Left forelimb (tissue), 1 donor: ENCODE measurements around the gene DDX18.

ENCODE experiments used
- DNase-seq: peaks from one replicate; pipeline ENCODE4 v3.0.0-alpha.2; 2018; ENCODE audit warnings: low spot score

Gene DDX18

GRCh38 chr2:117834992-117835391 lies 20.5 kb downstream of the DDX18 start:
- no peak for DNase-seq

GRCh38 chr2:117835990-117836760 lies 21.7 kb downstream of the DDX18 start:
- peak; percentile 90 for DNase-seq

DNA sequence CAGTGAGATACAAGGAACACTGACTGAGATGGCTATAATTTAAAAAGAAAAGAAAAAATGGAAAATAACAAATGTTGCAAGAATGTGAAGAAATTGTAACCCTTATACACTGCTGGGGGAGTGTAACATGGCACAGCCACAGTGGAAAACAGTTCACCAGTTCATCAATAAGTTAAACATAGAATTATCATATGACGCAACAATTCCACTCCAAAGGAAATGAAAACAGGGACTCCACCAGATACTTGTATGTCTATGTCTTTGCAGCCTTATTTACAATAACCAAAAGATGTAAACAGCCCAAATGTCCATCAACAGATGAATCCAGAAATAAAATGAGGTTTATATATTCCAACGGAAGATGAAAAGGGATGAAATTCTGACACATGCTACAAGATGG lies 30.8 kb downstream of the DDX18 start:
- DNase-seq: no peak

- DNase-seq: no peak
Measured at GRCh38 chr2:117850015-117850414, 35.5 kb downstream of the DDX18 start.

DNA sequence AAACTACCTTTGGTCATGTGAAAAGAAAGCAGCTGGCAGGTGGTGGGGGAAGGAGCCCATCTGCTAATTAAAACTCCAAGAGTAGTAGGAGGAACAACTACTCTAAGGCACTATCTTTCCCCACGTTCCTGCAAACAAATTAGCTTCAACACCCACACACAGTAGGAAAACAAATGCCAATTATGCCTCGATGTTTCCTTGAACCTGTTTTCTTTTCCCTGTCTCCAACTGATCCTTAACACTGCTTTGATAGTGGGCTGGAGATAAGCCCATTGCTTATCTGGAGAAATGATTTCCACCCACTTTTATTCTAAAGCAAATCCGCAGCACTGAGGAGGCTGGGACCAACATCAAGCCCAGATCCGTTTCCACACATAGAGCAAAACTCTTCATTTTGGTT lies 36.0 kb downstream of the DDX18 start:
- DNase-seq: no peak

- DNase-seq: no peak
Measured at GRCh38 chr2:117851969-117852368, 37.5 kb downstream of the DDX18 start.

- no peak for DNase-seq
Measured at GRCh38 chr2:117853316-117853715, 38.8 kb downstream of the DDX18 start.

DNA sequence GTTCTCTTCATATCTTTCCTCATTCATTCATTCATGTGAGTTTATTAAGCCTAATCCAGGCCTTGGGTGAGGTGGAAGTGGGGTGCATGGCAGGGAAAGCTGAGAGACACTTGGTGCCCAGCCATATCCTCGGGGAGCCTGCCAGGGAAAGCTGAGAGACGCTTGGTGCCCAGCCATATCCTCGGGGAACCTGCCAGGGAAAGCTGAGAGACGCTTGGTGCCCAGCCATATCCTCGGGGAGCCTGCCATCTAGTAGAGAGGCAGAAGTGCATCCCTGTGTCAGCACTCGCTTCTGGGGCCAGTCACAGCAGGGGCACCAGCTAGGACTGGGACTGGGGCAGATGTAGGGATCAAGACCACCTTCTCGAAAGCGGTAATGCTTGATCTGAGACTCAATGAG lies 39.4 kb downstream of the DDX18 start:
- no peak for DNase-seq

DNA sequence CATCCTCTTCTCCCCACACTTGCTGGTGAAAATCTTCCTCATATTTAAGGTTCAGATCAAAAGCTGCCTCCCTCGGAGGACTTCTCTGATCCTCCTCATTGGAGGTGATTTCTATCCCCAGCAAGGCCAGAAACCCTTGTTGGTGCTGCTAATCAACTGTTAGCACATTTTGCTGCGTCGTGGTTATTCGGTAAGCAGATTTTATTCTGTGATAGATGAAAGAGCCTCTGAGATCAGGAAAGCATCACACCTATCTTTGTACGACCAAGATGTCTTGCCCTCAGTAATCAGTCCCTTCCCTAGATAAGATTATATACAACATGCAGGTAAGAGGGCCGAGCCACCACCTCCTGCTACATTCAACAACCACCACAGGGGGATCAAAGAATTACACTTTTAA lies 40.1 kb downstream of the DDX18 start:
- no peak for DNase-seq

- DNase-seq: no peak
Measured at GRCh38 chr2:117855886-117856285, 41.4 kb downstream of the DDX18 start.

DNA sequence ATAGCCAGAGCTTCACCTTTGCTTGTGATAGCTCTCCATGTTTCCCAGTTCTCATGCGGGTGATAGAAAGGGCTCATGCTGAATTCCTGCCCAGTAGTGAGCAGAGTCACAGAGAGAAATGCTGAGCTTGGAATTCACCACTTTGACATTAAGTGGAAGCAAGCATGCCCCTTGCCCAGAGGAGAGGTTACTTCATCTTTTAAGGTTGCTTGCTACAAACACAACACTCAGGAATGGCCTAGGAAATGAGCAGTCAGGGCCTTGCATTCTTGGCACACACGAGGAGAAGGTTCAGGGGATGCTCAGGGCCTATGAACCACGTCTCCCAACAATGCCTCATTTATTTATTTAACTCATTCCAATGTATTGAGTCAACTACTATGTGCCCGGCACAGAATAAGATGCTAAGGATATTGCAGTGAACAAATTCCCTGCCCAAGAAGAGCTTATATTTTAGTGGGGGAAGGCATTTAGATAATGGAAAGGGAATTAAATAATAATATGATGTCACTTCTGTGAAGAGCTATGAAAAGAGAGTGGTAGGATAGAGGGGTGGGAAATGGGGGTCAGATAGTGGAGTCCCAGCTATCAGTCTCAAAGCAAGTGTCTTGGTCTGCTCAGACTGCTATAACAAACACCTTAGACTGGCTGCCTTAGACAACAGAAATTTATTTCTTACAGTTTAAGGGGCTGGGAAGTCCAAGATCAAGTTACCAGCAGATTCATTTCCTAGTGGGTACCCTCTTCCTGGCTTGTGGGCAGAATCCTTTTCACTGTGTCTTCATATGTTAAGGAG lies 42.1 kb downstream of the DDX18 start:
- no peak for DNase-seq

- no peak for DNase-seq
Measured at GRCh38 chr2:117858336-117858735, 43.8 kb downstream of the DDX18 start.

DNA sequence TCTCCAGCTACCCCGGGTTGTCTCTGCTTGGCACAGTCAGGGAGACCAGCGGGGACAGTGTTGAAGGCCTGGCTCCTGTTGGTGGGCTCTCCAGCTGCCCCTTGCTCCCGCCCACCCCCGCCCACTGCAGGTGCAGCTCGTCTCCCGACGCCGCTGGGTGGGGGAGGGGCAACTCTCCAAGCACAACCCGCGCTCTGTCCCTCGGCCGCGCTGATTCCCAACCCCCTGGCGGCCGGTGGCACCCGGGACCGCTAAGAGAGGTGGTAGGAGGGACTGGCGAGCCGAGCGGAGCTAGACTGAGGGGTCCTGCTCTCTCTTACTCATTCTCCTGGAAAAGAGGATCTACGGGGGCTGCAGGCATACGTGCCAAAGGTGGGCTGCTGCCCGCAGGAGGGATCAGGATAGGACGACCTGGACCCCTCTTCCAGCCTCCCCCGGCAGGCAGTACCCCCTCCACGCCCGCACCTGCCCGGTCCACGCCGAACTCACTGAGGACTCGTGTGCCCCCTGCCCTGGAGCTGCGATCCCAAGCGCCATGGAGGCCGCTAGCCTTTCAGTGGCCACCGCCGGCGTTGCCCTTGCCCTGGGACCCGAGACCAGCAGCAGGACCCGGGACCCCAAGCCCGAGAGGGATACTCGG lies 44.5 kb downstream of the DDX18 start:
- no peak for DNase-seq

DNA sequence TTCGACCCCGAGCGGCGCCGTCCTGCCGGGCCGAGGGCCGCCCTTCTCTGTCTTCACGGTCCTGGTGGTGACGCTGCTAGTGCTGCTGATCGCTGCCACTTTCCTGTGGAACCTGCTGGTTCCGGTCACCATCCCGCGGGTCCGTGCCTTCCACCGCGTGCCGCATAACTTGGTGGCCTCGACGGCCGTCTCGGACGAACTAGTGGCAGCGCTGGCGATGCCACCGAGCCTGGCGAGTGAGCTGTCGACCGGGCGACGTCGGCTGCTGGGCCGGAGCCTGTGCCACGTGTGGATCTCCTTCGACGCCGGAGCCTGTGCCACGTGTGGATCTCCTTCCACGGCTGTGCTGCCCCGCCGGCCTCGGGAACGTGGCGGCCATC lies 45.0 kb downstream of the DDX18 start:
- no peak for DNase-seq

GRCh38 chr2:117859924-117860647 lies 45.6 kb downstream of the DDX18 start:
- DNase-seq: no peak

- DNase-seq: no peak
Measured at GRCh38 chr2:117862459-117862858, 48.0 kb downstream of the DDX18 start.

DNA sequence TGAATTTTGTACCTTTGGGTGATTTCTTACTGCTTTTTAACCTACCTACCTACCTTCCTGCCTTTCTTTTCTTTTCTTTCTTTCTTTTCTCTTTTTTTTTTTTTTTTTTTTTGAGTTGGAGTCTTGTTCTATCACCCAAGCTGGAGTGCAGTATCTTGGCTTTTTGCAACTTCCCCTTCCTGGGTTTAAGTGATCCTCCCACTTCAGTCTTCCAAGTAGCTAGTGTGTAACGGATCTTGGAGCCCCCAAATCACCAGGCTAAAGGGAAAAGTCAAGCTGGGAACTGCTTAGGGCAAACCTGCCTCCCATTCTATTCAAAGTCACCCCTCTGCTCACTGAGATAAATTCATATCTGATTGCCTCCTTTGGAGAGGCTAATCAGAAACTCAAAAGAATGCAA lies 61.3 kb downstream of the DDX18 start:
- DNase-seq: no peak

DNA sequence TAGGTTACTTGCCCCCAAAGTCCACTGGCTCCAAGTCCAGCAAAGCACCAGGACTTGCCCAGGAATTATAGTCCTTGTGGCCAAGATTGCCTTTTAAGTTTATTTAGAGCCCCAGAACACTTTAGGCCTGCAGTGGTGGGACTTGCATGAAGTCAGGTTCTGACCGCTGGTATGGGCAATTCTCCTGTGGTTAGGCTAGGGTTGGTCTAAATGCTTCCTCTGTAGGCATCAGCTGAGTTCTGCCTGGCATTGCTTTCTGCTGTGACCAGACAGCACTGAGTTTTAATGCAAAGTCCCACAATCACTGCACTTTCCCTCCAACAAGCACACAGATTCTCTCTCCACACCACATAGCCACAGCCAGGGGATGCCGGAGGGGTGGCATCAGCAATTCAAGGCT lies 64.5 kb downstream of the DDX18 start:
- no peak for DNase-seq
